Activated CD8-positive, alpha-beta memory T cell treated with anti-CD3 and anti-CD28 coated beads, Interleukin-2, amount 50 U/mL, for 48 hours (primary cell): Measurements from ENCODE around the gene CNMD.

ENCODE experiments used
- DNase-seq: peaks from one replicate; pipeline ENCODE4 v3.0.0-alpha.2; 2020

Gene CNMD

GRCh38 chr13:52739468-52740071, at the start of gene CNMD:
Gene CNMD, minus strand, starts transcription at chr13:52739820. Its CDS starts 119 bp downstream, at chr13:52739701.
- DNase-seq = no peak

- DNase-seq = no peak
Measured at GRCh38 chr13:52788011-52788410, 48.4 kb upstream of the CNMD start.

- no peak for DNase-seq
Measured at GRCh38 chr13:52787235-52787634, 47.6 kb upstream of the CNMD start.

GRCh38 chr13:52786766-52787165, 47.1 kb upstream of the CNMD start:
- DNase-seq = no peak

- DNase-seq = no peak
Measured at GRCh38 chr13:52785739-52786138, 46.1 kb upstream of the CNMD start.

GRCh38 chr13:52784591-52785340, 45.1 kb upstream of the CNMD start:
- no peak for DNase-seq

- DNase-seq = no peak
Measured at GRCh38 chr13:52783943-52784342, 44.3 kb upstream of the CNMD start.

GRCh38 chr13:52782471-52783448, 43.1 kb upstream of the CNMD start:
- DNase-seq = no peak

- no peak for DNase-seq
Measured at GRCh38 chr13:52780611-52781010, 41.0 kb upstream of the CNMD start.

GRCh38 chr13:52780092-52780491, 40.5 kb upstream of the CNMD start:
- no peak for DNase-seq

- DNase-seq = no peak
Measured at GRCh38 chr13:52779103-52779502, 39.5 kb upstream of the CNMD start.

GRCh38 chr13:52776726-52777125, 37.1 kb upstream of the CNMD start:
- DNase-seq = no peak

- DNase-seq = no peak
Measured at GRCh38 chr13:52775511-52775910, 35.9 kb upstream of the CNMD start.

GRCh38 chr13:52767949-52768516, 28.4 kb upstream of the CNMD start:
- DNase-seq = no peak

- no peak for DNase-seq
Measured at GRCh38 chr13:52765611-52766390, 26.2 kb upstream of the CNMD start.

- DNase-seq = no peak
Measured at GRCh38 chr13:52760077-52760476, 20.5 kb upstream of the CNMD start.

GRCh38 chr13:52758114-52758513, 18.5 kb upstream of the CNMD start:
- DNase-seq = no peak

GRCh38 chr13:52751196-52751595, 11.6 kb upstream of the CNMD start:
- DNase-seq = no peak

- no peak for DNase-seq
Measured at GRCh38 chr13:52750713-52751112, 11.1 kb upstream of the CNMD start.

GRCh38 chr13:52749419-52749818, 9.8 kb upstream of the CNMD start:
- no peak for DNase-seq

GRCh38 chr13:52746141-52746540, 6.5 kb upstream of the CNMD start:
- no peak for DNase-seq

GRCh38 chr13:52744842-52745375, 5.3 kb upstream of the CNMD start:
- DNase-seq = no peak
